WI38 (cell line): ENCODE measurements around the gene SYF2.
"Not testable (repeated sequence)": the region's sequence is repeated elsewhere in the genome, so short reads cannot be mapped to it uniquely, and the experiment has no call there.

Source experiments
- H3K4me3 ChIP-seq: 2 replicates; pipeline ENCODE4 v1.5.1; 2011; ENCODE audit warnings: low read depth, mild to moderate bottlenecking, control low read depth, low read length
- CTCF ChIP-seq: IDR thresholded peaks from 2 replicates; pipeline ENCODE4 v1.5.1; 2012; ENCODE audit warnings: low read depth, mild to moderate bottlenecking, control low read depth, low read length

The SYF2 gene

DNA sequence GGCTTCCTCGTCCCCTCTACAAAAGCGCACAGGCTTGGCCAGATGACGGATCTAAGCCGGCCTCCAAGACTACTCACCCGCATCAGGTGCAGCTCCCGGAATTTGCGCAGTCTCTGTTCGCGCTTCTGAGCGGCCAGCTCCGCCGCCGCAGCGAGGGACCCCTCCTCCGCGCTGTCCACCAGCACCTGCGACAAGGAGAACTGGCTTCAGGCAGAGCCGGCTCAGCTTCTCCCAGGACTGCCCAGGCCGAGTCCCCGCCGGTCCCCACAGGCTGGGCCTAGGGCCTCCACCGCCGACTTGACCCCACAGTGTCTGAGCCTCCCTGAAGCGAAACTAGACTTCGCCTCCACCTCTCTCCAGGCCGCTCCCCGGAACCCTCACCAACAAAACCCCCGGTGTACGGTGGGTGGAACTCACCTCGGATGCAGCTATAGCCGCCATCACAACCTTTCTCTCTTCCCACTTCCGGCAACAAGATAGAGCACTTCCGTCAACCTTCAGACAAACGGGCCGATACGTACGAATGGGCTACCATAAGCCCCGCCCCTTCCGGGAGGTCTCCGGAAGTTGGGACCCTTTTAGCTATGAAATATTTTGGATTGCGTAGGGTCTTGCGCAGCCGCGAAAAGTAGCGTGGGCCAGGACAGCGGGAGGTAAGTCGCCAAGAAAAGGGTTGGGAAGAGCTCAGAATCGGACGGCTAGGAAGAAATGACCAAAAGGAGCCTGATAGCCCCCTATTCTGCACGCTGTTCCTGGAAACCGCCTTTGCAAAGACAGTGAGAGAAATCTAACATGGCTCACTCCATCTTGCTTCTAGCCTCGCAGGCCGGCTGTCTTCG lies at the start of gene SYF2:
Gene SYF2, minus strand, starts transcription at position 476 of the 839 bp plus-strand sequence. Its CDS starts 35 bp downstream, at position 441.
- no peak for TF ChIP-seq CTCF

GRCh38 chr1:25279693-25280111 lies 47.4 kb upstream of the SYF2 start:
- H3K4me3 ChIP-seq, result not testable (repeated sequence)

More for the DNA sequence above, at the start of gene SYF2:
- peak within 1 kb of the TSS; percentile 98 for H3K4me3 ChIP-seq

- not testable (repeated sequence) for H3K4me3 ChIP-seq
Measured at GRCh38 chr1:25278790-25279189, 46.5 kb upstream of the SYF2 start.

DNA sequence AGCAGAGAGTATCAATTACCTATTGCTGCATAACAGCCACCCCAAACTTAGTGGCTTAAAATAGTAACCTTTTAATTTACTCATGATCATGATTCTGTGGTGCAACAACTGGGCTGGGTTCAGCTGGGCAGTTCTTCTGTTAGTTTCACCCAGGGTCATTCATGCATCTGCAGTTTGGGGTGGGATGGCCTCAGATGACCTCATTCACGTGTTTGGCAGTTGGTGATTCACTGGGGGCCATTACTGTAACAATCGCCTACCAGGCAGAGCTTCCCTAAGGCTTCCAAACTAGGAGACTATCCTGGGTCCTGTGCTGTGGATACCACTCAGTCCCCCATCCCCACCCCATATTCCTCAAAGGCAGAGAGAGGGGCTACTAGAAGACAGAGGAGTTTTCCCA lies 46.1 kb upstream of the SYF2 start:
- not testable (repeated sequence) for H3K4me3 ChIP-seq

DNA sequence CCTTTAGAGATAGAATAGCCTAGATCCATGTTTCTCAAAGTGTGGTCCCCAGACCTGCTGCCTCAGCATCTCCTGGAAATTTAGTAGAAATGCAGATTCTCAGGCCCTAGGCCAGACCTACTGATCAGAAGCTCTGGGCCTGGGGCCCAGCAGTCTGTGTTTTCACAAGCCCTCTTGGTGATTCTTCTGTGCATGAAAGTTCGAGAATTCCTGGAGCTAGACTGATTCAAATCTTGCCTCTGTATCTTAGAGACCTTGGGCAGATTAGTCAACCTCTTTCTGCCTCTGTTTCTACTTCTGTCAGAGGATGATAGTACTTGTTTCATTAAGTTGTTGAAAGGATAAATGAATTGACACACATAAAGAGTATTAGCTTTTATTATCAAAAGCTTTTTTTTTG lies 45.0 kb upstream of the SYF2 start:
- not testable (repeated sequence) for H3K4me3 ChIP-seq

DNA sequence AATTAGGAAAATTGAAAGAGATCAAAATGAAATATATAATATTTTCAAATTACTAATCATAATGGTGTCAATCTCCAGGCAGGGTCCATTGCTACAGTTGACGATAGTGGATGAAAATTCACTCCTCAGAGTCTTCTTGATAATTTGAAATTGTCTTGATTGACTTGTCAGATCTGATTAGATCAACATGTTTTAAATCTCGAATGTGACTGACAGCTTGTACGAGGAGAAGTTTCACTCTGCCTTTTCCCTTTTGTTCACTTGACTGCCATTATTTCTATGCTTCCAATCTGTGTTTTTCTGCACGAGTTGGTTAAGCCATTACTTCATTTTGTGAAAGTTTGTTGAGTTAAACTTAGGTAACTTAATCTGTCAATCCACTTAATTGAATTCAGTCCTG lies 43.3 kb upstream of the SYF2 start:
- not testable (repeated sequence) for H3K4me3 ChIP-seq

DNA sequence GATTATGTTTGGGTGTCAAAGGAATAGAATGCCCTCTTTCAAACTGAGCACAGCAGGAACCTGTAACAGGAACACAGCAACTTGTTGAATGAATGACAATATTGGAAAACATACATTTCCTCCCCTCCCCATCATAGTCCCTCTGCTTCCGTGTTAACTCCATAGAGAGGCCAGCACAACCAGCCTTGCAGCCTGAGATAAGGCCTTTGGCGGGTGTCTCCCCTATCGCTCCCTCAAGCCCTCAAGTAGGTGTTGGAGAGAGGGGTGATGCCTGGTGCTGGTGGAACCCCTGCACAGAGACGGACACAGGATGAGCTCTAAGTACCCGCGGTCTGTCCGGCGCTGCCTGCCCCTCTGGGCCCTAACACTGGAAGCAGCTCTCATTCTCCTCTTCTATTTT lies 39.9 kb upstream of the SYF2 start, which contains the start of gene RHD:
Gene RHD, plus strand, starts transcription at position 272 of the 400 bp plus-strand sequence. Its CDS starts 39 bp downstream, at position 311.
- H3K4me3 ChIP-seq, result not testable (repeated sequence)

DNA sequence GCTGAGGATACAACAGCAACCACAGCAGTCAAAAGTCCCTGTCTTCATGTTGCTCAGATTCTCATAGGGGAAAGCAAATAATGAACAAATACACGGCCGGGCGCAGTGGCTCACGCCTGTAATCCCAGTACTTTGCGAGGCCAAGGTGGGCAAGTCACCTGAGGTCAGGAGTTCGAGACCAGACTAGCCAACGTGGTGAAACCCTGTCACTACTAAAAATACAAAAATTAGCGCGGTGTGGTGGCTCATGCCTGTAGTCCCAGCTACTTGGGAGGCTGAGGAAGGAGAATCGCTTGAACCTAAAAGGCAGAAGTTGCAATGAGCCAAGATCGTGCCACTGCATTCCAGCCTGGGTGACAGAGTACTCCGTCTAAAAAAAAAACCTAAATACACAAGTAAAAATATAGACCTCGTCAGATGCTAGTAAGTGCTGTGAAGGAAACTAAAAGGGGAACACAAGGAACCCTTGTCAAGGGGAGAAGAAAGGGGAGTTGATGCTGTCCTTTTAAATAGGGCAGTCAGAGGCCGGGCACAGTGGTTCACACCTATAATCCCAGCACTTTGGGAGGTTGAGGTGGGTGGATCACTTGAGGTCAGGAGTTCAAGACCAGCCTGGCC lies 36.0 kb upstream of the SYF2 start:
- H3K4me3 ChIP-seq, result peak overlapping the region; percentile 18; the same call in 1 of the 2 replicates

- peak overlapping the region; percentile 53 for H3K4me3 ChIP-seq
Measured at GRCh38 chr1:25267288-25268142, 35.2 kb upstream of the SYF2 start.

- H3K4me3 ChIP-seq, result peak overlapping the region; percentile 53
Measured at GRCh38 chr1:25266554-25267287, 34.4 kb upstream of the SYF2 start.

DNA sequence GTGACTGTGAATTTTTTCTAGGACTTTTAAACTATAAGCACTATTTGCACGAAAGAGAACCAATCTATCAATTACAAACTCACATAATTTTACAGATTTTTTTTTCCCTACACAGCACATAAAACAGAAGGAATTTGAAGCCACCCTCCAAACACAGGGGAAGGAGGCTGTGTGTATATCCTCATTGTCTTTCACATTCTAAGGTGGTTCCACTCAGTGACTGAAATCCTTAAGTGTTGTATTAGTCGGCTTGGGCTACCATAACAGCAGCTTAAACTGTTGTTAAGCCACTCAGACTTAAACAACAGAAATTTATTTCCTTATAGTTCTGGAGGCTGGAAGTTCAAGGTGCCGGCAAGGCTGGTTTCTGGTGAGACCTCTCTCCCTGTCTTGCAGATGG lies 28.0 kb upstream of the SYF2 start:
- not testable (repeated sequence) for H3K4me3 ChIP-seq

DNA sequence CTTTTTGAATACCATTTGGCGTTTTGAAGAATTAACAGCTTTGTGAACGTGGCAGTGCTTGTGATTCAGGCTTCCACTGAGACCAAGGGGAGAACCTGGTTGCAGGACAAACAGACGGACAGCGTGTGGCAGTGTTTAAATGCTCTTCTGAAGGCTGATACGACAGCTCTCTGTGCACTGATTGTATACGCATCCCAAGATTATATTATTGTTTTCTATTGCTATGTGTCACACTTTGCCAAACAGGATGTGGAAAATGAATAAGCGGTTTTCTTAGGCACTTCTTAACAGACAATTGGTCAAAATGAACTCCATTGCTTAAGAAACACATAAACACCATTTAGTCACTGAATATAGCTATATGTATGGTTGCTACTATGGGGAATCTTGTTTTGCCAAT lies 27.5 kb upstream of the SYF2 start:
- not testable (repeated sequence) for H3K4me3 ChIP-seq

DNA sequence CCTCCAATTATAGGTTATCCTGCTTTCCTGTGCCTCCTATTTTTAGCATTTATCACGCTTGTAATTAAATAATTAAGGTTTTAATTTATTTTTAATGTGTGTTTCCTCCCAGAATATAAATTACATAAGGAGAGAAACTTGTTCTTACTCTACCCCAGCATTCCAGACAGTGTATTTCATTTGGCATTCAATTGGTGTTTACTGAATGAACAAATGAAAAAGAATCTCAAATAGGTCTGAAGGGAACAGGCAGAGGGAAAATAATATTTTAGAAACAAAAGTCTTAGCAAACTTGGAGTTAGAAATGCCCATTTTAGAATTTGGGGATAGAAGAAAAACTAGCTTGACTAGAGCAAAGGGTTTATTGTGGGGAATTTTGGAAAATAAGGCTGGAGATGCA lies 24.9 kb upstream of the SYF2 start:
- H3K4me3 ChIP-seq, result no peak overlapping the region
- no peak for TF ChIP-seq CTCF
